VCaP (cell line): ENCODE results near the gene DUSP2.

Experiments
- H3K27ac ChIP-seq: fragments of 450-650 bp; 2 replicates; pipeline ENCODE4 v1.5.1; 2017
- CTCF ChIP-seq: fragments of 450-650 bp; conservative IDR thresholded peaks from 2 replicates; pipeline ENCODE4 v1.5.1; 2017; ENCODE audit warnings: mild to moderate bottlenecking, moderate library complexity

Gene DUSP2

GRCh38 chr2:96138179-96139145 is 6.8 kb downstream of the DUSP2 start, which contains the start of gene ASTL:
Gene ASTL, minus strand, starts transcription at chr2:96138502. Its CDS starts 66 bp downstream, at chr2:96138436.
- peak within 1 kb of the TSS; percentile 21; the same call in 1 of the 2 replicates for H3K27ac ChIP-seq
- peak; percentile 60 for TF ChIP-seq CTCF

- no peak for TF ChIP-seq CTCF
- H3K27ac ChIP-seq = no peak overlapping the region
Observed at GRCh38 chr2:96137321-96138178, 7.7 kb downstream of the DUSP2 start.

- no peak overlapping the region for H3K27ac ChIP-seq
- no peak for TF ChIP-seq CTCF
Observed at GRCh38 chr2:96136129-96136720, 9.0 kb downstream of the DUSP2 start.

GRCh38 chr2:96135621-96136020 is 9.6 kb downstream of the DUSP2 start:
- H3K27ac ChIP-seq = no peak overlapping the region
- no peak for TF ChIP-seq CTCF

GRCh38 chr2:96135171-96135570 is 10.1 kb downstream of the DUSP2 start:
- no peak for TF ChIP-seq CTCF
- no peak overlapping the region for H3K27ac ChIP-seq

- no peak overlapping the region for H3K27ac ChIP-seq
- no peak for TF ChIP-seq CTCF
Observed at GRCh38 chr2:96134421-96134820, 10.8 kb downstream of the DUSP2 start.
